NCI-H2227 treated with DMSO at 0.1 percent for 48 hours (cell line): ENCODE measurements around the gene CACHD1.
A peak's percentile ranks its signal among the peaks of the same experiment; 100 is the strongest.

Experiments used
- DNase-seq: peaks from one replicate; lab custom pipeline; 2025; lab: John Stamatoyannopoulos, UW

Gene CACHD1

DNA sequence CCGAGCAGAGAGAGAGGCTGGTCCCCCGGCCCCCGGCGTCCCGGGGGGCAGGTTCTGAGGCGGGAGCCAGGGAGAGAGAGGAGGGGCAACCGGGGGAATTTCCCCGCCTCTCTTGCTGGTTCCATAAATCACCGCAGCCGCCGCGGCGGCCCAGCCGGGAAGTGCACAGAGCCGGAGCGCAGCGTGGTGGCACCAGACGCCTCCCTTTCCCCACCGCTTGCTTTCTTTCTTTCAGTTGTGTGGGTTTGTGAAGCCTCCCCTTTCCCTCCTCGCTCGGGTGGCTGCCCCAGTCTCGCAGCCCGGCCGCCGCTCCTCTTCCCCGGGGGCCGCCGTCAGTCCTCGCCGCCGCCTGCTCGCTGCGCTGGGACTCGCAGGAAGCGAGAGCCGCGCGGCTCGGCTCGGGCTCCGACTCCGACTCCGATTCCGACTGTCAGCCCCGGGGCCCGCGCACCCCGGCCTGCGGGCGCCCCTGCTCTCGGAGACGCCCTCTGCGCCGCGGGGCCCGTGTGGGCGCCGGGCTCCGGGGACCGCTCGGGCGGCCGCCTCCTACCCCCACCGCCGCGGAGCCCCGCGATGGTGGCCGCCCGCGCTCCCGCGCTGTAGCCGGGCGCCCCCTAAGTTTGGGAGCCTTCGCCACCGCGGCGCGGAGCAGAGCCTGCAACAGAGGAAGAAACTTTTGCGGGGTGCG is at the start of gene CACHD1:
CACHD1 (plus strand) TSS at position 153 of the 688 bp plus-strand sequence. CDS start 616 bp downstream, outside the sequence.
- DNase-seq = peak; percentile 73

DNA sequence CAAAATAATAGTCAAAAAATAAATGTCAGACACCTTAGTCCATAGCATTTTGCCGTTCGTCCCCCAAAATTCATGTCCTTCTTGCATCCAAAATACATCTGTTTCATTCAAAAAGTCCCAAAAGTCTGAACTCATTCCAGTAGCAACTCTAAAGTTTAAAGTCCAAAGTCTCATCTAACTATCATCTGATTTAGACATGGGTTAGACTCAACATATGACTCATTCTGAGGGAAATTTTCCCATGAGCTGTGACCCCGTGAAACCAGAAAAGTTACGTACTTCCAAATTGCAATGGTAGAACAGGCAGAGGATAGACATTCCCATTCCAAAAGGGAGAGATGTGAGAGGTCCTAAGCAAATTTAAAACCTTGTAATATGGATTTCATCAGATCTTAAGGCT is 48.6 kb upstream of the CACHD1 start:
- no peak for DNase-seq

DNA sequence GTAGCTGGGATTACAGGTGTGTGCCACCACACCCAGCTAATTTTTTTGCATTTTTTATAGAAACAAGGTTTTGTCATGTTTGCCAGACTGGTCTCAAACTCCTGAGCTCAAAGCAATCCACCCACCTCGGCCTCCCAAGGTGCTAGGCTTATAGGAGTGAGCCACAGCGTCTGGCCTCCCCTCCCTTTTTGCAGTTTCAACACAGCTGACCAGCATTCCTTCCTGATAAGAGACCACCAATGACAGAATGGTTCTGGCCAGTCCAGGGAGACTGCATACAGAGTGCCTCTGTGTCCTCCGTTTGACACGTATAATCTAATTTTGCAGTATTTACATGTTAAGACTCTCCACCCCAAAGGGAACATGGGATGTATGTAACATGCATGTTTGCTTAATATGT is 46.4 kb upstream of the CACHD1 start:
- DNase-seq = no peak

DNA sequence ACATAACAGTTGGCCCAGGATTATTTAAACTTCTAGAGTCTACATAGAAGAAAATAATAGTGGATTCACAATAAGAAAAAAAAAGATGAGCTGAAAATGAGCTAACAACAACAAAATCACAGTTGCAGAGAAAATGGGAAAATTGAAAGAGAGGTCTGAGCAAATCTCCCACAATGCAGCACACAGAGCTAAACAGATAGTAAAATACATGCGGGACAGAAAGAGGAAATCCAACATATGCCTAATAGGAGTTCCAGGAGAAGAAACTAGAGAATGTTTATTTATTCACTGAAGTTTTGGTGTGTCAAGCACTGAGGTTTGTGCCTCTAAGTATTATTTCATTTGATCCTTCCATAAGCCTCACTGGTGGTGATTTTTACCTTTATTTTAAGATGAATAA is 45.5 kb upstream of the CACHD1 start:
- no peak for DNase-seq

DNA sequence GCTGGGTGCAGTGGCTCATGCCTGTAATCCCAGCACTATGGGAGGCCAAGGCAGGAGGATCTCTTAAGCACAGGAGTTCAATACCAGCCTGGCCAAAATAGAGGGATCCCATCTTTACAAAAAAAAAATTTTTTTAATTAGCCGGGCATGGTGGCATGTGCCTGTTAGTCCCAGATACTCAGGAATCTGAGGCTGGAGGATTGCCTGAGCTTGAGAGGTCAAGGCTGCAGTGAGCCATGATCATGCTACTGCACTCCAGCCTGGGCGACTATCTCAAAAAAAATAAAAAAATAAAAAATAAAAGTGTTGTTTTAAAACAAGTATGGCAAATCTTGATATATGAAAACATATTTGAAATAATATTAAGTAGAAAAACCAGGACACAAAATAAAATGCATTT is 44.4 kb upstream of the CACHD1 start:
- DNase-seq = no peak

DNA sequence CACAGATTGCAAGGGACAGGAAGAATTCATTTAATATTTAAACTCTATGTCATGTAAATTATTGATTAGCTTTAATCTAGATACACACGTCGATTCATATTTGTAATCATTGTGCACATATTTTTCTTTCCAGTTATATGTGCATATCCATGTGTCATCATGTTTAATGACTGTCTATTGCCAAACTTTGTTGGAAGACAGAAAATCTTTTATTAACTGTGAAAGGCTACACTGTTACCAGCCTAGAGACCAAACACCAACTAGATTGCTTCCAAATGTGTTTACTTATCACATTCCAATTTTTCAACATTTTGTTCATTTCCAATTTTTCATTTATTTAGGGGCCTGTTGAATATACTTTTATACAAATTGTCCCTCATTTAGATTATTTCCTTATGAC is 43.2 kb upstream of the CACHD1 start:
- DNase-seq = no peak

DNA sequence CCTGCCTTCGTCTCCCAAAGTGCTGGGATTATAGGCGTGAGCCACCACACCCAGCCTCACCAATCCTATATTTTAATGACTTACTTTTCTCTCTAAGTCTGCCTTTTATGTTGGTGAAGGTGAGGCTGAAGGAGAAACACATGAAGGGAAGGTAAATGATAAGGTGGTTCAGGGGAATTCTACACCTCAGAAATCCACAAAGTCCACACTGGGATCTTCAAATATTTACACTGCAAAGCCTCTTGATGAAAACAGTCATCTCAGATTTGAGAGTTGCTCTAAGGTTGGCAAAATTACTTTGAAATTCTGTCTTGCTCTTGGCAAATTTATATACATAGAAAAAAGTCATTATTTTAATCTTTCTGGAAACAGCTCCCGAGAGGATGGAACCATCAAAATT is 42.0 kb upstream of the CACHD1 start:
- DNase-seq = no peak

DNA sequence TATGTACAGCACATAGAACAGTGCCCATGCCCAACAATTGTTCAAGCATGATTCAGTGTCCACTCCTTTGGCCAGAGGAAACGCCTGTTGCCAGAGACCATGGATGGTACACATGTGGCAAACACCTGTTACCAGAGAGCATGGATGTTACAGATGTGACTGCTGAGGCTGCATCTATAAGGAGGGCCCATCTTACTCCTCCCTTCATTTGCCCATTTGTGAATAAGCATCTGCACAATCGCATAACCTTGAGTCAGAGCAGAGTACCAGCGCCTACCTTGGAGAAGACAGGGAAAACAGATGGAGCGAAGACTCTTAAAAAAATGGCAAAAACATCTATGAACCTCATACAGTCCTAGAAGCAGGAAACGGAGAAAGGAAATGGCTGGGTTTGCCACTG is 36.6 kb upstream of the CACHD1 start:
- no peak for DNase-seq

DNA sequence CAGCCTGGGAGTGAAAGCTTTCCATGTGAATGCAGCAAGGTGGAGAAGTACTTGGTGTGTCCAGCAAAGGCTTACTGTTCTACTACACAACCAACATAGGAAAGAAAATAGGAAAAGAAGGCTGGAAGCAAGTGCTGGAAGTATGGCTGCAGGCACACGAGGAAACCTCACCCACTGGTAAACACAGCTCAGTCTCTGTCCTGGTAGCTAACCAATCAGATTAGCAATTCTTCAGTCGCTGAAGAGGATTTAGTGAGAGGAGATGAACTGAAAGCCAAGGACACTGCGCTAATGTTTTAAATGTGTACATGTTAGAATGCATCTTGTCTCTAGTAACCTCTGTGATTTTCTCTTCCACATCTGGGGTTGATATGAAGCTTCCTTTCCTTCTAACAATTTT is 36.2 kb upstream of the CACHD1 start:
- DNase-seq = no peak

DNA sequence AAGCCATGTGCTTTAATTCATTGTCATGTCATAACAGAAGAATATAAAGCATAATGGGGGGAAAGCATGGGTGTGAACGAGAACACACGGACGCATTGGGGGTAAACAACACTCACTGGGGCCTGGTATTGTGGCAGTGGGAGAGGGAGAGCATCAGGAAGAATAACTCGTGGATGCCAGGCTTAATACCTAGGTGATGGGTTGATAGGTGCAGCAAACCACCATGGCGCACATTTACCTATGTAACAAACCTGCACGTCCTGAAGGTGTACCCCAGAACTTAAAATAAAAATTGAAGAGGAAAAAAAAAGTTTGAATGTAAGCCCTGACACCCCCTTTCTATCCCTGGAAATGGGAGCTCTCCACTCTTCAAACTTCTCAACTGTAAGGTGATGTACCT is 34.9 kb upstream of the CACHD1 start:
- DNase-seq = no peak

DNA sequence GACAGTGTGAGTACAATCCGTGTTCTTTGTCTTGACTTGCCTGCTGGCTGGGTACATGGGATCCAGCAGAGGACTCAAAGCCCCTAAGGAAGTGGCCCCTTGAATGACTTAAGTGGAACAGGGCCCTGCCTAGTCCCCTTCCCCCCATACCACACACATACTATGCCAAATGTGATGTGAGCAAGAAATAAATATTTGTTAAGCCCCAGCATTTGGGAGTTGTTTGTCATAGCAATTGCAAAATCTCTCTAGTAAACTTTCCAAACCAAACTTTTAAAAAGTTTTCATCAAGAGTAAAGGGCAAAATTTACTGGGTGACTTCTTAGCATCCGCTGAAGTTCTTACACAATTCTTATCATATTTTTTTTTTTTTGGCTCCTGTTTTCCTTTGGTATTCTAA is 32.5 kb upstream of the CACHD1 start:
- DNase-seq = no peak

DNA sequence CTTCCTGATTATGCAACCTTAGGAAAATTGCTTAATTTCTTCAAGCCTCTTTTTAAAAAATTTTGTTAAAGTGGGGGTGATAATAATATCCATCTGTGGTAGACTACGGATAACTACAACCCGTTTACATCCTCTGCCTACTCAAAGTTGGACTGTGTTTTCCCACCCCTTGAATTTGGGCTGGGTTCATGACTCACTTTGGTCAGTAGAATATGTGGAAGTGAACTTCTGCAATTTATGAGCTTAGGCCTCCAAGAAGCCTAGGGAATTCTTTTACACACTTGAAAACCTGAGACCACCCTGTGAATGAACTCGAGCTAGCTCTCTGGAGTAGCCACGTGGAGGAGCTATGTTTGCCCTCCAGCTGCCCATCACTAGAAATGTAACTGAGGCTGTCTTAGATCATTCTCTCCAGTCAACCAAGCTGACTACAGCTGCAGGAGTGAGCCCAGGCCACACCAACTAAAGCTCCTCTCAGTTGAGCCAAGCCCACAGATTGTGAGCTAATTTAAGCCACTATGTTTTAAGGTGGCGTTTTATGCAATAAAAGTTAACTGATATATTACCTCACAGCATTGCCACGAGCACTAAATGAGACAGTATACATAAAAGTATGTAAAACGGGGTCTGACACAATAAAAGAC is 29.6 kb upstream of the CACHD1 start:
- DNase-seq = no peak

DNA sequence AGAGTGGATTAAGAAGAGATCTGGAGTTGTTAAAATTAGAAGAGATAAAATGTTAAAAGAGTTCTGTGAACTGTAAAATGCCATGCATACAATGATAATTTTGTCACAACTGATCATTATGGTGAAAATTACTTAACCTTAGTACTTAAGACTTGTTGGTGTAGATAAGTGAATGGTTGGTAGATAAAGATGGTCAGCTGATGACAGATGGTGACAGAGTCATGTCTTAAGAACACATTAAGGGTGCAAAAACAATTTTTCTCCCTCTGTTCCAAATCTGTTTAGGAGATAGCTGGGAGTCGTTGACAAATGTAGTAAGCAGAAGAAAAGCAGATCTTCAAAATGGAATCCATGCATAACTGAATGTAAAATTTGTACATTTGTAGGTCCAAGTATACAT is 18.5 kb upstream of the CACHD1 start:
- DNase-seq = no peak

DNA sequence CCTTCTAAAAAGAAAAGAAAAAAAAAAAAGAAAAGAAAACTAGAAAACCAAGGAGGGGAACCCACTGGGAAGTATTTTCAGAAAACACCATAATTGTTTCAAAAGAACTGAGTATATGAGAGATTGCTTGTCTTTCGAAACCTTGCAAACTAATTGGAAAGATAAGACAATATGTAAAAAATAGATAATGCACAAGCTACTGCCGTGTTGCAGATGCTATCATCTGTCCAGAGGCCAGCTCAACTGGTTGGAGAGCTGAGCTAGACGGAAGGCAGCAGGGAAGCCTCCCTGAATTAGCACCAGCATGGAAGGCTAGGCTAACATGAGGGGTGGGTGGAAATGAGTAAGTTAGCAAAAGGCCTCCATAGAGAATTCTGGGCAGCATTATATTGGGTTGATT is 16.2 kb upstream of the CACHD1 start:
- DNase-seq = no peak

DNA sequence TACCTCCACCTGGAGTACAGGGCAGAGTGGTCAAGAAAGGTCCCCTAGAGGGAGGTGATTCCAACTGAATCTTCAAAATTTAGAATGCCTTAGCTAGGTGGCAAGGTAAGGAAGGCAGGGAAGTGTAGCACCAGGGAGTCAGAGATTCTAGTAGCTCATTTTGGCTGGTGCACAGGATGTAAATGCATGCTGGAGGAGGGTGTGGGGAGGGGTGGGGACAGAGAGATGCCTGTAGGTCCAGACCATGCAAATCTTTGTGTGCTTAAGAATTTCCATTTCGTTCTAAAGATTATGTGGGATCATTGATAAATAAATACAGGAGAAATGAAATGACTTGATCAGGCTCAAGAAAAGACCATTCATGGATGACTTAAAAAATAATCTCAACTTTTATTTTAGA is 11.0 kb upstream of the CACHD1 start:
- no peak for DNase-seq

DNA sequence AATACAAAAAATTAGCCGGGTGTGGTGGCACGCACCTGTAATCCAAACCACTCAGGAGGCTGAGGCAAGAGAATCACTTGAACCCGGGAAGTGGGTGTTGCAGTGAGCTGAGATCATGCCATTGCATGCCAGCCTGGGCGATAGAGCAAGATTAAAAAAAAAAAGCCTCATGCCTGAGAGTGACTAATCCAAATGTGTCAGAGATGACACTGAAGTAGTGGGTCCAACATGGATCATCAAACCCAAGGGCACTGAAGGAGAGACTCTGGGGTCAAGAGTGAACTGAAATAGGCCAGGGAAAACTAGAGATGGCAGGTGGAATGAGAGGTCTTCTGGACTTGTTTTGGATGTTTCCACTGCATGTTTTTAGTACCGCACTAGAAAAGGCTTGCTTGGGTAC is 10.2 kb upstream of the CACHD1 start:
- no peak for DNase-seq

DNA sequence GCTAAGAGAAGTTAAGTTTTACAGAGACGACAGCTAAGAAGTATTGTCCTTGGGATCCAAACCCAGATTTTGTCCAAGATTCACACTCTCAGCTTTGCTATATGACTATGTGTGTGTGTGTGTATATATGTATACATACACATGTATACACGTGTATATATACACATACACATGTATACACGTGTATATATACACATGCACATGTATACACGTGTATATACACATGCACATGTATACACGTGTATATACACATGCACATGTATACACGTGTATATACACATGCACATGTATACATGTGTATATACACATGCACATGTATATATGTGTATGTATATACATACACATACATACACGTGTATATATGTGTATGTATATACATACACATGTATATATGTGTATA is 3.9 kb upstream of the CACHD1 start:
- no peak for DNase-seq

DNA sequence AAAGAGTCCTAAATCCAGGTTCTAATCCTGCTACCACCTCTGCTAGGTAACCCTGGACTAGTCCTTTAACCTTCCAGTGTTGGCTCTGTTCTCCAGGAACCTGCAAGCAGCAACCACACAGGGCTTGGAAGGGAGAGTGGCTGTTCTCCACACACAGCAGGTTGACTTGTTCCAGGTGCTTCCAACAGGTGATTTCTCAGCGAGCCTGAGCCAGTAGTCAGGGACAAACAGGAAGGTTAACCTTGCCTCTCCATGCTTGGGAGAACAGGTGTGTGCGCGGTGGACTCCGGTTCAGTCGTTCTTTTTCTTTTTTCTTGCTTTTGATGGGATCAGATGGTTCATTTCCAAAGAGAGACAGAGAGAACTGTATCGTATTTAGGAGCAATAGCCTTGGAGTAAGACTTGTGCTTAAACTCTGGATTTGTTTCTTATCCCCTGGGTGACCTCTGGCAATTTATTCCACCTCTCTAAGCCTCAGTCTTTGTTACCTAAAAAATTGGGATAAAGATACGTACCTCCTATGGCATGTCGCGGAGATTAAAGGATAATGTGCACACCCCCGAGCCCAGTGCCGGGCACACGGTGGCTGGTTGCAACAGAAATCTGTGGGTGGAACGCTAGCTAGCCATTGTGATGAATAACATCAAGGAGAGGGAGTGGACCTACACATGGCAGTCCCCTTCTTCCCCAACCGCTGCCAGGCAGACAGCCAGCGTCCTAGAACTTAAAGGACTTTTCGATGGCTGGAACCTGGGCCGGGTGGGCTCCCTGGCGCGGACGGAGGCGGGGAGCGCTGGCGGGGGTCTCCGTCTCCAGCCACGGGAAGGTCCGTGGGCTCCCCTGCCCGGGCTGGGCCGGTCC is 583 bp upstream of the CACHD1 start:
- peak; percentile 61 for DNase-seq

DNA sequence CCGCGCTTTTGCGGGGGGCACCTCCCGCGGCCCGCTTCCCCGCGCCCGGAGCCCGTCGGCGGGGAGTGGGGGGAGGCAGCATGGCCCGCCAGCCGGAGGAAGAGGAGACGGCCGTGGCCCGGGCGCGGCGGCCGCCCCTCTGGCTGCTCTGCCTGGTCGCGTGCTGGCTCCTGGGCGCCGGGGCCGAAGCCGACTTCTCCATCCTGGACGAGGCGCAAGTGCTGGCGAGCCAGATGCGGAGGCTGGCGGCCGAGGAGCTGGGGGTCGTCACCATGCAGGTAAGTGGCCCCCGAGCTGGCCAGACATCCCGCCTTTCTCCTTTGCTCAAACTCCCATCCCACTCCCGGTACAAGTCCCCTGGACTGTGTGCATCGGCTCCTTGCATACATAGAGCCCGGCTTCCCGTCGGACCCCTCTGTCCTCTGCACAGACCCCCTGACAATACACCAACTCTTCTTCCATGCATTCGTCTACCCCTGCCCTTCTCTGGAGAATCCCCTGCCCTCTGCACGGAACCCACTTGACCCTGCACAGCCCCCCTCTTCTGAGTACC is 812 bp downstream of the CACHD1 start:
- no peak for DNase-seq

DNA sequence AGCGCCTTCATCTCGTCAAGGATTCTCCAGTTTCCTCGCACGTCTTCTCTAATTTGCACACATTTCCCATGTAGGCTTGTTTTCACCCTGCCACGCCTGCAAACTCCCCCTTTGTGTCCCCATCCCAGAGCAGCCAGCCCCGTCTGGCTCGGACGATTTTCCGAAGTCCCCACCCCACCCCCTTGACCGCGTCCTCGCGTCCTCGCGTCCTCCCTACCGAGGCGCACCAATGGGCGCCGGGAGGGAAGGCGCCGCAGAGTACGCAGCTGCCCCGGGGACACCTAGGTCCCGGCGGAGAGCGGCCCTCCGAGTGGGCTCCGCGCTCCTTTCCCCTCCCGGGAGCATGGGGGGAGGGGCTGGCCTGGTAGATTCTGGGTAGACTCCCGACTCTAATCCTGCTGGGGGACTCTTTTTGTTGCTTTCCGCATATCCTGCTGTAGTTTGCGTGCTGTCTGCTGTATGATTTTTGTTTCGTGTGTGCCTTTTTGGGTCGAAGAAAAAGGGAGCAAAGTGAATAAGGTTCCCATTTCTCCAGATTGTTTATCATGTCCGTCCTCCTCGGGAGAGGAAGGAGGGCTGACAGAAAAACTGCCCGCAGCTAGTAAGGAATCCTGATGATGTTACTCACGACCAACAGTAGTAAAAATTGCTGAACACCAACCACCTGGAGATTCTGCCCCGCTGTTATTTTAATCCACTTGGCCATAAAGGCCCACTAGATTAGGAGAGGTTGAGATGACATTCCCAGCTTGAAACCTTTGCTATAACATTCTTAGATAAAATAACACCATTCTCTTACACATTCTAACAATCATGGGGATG is 1.5 kb downstream of the CACHD1 start:
- no peak for DNase-seq

DNA sequence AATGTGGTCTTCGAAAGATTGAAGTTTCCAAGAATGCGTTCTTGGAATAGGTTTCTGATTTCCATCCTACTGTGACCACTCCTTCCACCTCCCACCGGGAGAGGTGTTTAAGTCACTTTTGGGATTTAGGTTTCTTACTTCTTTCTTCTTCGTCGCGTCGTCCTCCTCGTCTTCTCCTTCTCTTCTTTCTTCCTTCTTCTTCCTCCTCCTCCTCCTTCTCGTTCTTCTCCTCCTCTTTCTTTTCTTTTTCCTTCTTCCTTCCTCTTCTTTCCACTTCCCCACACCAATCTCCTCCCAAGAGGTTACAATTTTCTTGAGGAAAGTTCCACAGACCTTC is 2.1 kb downstream of the CACHD1 start:
- DNase-seq = no peak

DNA sequence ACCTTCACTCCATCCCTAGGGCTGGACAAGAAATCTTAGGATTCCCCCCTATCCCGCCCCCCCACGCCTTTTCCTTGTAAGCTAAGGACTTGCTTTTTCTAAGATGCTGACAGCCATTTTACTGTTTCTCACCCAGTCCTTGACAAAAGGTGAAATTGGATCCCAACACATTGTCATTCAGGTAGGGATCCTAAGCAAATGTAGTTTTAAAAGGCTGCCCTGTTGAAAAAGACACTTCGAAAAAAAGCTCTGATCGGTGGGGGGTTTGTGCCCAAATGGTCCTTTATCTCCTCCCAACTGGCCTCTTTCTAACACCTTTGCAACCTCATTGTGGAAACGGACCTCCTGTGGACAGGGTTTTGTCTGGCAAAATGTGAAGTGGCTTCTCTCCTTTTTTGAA is 2.9 kb downstream of the CACHD1 start:
- DNase-seq = peak; percentile 33
